Stimulated activated CD4-positive, alpha-beta T cell treated with anti-CD3 and anti-CD28 coated beads, Interleukin-4, amount 100 ng/mL, for 4 hours (primary cell): Measurements from ENCODE around the gene SNX8.
"Not testable (repeated sequence)": the region's sequence is repeated elsewhere in the genome, so short reads cannot be mapped to it uniquely, and the experiment has no call there.

Source experiments
- DNase-seq, 2 experiments: peaks; one replicate each; pipeline ENCODE4 v3.0.0-alpha.2; 2020

SNX8 gene

DNA sequence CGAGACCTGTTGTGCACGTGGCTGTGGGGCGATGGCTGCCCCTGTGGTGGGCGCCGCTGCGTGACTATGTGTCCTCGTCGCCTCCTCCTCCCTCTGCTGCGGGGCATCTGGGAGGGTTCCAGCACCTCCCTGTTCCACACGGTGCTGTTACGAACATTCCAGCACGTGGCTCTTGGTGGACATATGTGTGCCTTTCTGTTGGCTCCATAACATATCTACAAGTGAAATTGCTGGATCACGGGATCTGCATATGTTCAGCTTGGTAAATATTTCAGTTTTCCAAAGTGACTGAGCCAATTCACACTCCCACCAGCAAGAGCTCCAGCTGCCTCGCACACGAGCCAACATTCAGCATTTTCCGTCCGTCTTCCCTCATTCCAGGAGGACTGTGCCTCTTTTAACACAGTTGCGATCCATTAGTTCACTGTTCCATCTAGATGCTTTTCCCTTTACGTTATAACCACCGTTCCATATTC, 25.1 kb downstream of the SNX8 start:
- no peak for DNase-seq

- DNase-seq = no peak
These were observed 25.7 kb downstream of the SNX8 start for GRCh38 chr7:2288503-2288902.

GRCh38 chr7:2287745-2288144, 26.5 kb downstream of the SNX8 start:
- DNase-seq = no peak

DNA sequence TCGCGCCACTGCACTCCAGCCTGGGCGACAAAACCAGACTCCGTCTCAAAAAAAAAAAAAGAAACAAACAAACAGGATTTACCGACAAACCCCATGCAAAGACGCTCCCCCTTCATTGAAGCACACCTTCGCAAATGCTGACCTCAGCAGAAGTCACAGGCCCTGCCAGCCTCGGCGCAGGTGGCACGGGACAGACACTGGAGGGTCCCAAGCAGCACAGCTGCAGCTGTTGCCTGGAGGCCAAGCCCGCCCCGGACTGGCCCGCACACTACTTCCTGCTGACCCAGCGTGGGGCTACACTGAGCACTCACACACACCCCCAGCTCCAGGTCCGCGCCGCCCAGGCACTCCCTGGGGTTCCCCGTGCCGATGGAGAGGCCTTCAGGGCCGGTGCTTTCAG, 31.2 kb downstream of the SNX8 start:
- no peak for DNase-seq

- DNase-seq = no peak
These were observed 32.0 kb downstream of the SNX8 start for GRCh38 chr7:2282185-2282751.

DNA sequence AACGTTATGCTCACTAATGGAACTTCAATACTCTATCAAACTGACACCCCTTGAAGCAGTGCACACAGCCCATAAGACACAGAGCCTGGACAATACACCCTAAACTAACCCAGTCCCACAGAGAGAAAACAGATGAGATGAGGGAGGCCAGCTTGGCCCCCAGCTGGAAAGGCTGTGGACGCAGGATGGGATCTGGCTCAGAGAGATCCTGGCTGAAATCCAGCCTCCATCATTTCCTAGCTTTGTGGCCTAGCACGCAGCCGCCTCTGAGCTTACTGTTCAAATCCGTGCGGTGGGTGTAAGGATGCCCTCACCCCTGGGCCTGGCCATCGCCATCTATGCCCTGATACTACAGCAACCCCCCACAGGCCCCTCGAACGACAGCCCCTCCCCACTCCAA, 32.7 kb downstream of the SNX8 start:
- no peak for DNase-seq

- DNase-seq = no peak
These were observed 33.8 kb downstream of the SNX8 start for GRCh38 chr7:2280424-2280823.

DNA sequence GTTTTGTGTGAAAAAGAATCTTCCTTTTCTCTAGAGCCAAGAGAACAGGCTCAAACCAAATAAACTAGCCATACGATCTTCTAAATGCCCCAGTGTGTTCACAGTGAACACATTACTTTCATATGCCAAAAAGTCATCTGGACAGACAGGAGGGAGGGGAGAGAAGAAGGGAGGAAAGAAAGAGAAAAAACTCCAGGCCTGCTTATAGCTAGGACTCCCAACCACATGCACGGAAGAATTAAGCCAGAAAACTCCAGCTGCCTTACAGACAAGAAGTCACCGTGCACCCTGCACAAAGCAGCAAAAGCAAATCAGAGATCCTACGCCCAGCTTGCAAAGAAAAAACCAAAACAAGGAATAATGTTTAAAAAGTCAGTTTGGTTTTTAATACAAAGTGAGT, 34.3 kb downstream of the SNX8 start:
- no peak for DNase-seq

GRCh38 chr7:2278026-2278425, 36.2 kb downstream of the SNX8 start:
- no peak for DNase-seq

GRCh38 chr7:2276107-2276506, 38.1 kb downstream of the SNX8 start:
- DNase-seq = no peak

- DNase-seq = no peak
These were observed 39.1 kb downstream of the SNX8 start for GRCh38 chr7:2275101-2275500.

DNA sequence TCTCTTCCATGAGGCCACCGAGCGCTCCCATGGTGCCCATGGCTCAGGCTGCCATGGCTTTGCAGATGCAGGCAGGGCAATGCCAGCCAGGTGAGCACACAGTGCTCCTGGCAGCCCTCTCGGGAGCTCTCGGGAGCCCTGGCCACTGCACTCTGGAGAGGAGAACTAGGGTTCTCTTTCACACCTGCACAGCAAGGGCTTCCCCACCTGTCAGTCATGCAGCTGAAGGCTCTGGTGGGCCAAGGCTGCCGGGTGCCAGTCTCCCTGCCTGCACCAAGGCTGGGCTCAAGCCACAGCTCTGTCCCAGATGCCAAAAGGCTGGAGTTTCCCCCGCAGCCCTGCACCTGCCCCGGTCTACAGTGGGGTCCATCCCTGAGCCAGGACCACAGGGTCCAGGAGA, 39.6 kb downstream of the SNX8 start:
- no peak for DNase-seq

- DNase-seq = no peak
These were observed 40.4 kb downstream of the SNX8 start for GRCh38 chr7:2273866-2274265.

- no peak for DNase-seq
These were observed 42.2 kb downstream of the SNX8 start for GRCh38 chr7:2272031-2272430.

GRCh38 chr7:2271273-2272026, 42.8 kb downstream of the SNX8 start:
- no peak for DNase-seq

GRCh38 chr7:2270495-2270894, 43.7 kb downstream of the SNX8 start:
- DNase-seq = no peak

GRCh38 chr7:2269991-2270460, 44.2 kb downstream of the SNX8 start:
- DNase-seq = no peak

DNA sequence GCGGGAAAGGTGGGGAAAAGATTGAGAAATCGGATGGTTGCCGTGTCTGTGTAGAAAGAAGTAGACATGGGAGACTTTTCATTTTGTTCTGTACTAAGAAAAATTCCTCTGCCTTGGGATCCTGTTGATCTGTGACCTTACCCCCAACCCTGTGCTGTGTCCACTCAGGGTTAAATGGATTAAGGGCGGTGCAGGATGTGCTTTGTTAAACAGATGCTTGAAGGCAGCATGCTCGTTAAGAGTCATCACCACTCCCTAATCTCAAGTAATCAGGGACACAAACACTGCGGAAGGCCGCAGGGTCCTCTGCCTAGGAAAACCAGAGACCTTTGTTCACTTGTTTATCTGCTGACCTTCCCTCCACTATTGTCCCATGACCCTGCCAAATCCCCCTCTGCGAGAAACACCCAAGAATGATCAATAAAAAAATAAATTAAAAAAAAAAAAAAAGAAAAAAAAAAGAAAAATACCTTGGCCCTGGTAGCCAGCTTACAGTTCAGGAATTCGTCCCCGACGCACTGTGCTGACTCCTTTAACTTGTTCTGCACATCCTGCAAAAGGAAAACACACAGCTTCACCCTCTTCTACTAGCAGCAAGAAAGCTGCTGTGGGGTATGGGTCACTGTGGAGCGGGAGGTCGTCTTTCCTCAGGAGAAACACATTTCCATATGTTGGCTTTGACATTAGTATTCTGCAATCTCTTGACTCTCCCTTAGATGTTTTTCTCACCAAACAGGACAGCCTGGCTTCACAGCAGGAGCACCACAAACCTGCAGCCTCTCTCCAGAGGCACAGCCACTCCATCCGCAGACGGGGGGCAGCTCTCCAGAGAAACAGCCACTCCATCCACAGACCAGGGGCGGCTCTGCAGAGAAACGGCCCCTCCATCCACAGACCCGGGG, 44.9 kb downstream of the SNX8 start:
- not testable (repeated sequence) for DNase-seq

DNA sequence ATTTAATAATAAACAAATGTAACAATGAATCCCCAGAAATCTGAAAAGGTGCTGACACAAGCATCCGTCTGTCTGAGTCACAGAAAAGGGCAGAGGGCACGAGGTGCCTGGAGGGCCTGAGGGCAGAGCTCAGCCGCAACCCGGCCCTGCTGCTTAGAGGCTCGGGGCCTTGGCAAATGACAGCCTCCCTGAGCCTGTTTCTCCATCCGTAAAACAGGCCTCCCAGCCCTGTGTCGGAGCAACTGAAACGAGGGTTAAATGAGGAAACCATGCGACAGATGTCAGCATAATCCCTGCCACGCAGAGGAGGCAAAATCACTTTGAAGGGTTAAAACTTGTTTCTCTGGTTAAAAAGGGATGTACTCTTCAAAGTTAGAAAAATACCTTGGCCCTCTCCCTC, 47.3 kb downstream of the SNX8 start:
- no peak for DNase-seq

DNA sequence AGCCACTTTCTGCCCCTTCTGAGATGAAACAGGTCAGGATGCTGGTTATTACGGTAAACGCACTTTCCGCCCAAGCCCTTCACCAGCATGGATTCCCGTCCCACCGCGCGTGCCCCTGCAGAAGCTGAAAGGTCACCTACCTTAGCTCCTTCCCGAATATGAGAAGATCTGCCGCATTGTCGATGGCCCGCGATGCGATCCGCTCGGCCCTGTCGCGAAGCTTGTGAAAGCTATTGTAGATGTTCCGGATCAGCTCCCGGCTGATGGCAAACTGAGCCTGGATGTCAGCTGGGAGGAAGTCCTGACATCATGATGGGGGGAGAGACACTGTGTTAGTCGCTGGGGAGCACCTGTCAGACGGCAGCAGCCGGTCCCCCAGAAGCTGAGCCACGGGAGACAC, 50.1 kb downstream of the SNX8 start:
- no peak for DNase-seq

DNA sequence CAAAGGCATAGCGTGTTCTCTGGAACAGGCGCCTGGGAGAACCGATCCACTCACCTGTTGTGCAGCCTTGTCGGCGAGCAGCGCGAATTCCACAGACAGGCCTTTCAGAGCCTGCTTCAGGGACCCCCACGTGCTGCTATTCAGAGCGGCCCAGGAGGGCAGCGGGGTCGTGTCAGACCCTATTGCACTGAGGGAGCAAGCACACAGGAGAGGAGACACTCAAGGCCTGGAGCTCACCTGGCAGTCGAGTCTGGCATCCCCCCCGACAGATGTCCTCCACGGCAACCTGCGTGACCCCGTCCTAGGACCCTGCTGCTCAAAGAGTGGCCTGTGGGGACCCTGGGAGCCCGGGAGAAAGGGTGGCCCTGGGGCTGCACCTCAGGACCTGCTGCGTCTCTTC, 51.1 kb downstream of the SNX8 start:
- no peak for DNase-seq

DNA sequence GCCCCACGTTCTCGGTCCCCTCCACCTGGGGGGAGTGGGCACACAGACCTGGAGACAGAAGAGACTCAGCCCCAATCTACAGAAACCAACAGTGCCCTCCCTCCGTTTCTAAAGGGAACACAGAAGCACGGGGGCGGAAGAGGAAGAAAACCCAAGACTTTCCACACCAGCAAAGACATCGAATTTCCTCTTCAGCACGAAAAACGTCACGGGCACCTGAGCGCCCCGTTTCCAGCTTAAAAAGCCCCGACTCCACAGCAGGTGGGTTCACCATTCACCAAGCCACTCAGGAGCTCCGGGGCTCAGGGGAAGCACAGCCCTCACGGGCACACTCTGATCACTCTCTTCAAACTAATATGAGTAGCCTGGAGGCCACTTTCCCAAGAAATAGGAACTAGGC, 52.6 kb downstream of the SNX8 start:
- peak in 1 of 2 experiments; percentile 62 for DNase-seq

DNA sequence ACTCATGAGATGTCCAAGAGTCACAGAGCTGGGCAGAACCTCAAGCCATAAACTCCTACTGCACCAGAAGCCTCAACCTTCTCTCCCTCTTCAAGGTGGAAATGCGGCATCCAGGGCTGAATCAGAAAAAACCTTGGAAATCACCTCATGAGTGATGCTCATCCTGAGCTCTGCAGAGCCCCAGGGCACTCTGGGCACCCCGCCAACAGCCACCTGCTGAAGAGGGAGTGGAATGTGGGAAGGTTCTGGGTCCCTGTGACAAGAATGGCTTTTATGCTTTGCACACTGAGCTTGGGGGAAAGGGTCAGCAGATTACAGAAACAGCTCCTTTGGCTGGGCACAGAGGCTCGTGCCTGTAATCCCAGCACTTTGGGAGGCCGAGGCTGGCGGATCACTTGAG, 53.4 kb downstream of the SNX8 start:
- no peak for DNase-seq

GRCh38 chr7:2259480-2259879, 54.8 kb downstream of the SNX8 start:
- DNase-seq = no peak
